AG08396 (cell line): ENCODE results near the gene ZNF638.

Experiments
- DNase-seq: peaks from one replicate; pipeline ENCODE4 v3.0.0; 2012; ENCODE audit warnings: low spot score, mixed read lengths

The ZNF638 gene

DNA sequence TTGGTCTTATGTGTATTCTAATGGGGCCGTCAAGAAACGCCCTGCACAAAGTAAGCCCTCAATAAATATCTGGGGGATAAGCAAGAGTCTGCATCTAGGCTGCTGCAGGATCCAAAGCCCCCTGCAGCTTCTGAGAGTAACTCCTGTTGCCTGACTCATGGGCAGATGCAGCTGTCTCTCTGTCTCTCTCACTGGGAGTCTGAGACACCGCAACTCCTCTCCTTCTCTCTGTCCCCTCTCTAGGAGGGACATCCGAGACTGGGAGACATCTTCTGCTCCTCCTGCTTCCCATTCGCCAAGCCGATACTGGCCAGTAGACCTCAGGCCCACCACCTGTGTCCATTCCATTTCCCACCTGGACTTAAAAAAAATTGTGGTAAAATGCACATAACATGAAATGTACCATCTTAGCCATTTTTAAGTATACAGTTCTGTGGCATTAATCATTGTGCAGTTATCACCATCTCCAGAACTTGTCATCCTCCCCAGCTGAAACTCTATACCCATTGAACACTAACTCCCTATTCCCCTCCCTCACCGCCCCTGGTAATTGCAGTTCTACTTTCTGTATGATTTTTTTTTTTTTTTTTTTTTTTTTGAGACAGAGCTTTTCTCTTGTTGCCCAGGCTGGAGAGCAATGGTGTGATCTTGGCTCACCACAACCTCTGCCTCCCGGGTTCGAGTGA, 141.9 kb downstream of the ZNF638 start:
- no peak for DNase-seq

DNA sequence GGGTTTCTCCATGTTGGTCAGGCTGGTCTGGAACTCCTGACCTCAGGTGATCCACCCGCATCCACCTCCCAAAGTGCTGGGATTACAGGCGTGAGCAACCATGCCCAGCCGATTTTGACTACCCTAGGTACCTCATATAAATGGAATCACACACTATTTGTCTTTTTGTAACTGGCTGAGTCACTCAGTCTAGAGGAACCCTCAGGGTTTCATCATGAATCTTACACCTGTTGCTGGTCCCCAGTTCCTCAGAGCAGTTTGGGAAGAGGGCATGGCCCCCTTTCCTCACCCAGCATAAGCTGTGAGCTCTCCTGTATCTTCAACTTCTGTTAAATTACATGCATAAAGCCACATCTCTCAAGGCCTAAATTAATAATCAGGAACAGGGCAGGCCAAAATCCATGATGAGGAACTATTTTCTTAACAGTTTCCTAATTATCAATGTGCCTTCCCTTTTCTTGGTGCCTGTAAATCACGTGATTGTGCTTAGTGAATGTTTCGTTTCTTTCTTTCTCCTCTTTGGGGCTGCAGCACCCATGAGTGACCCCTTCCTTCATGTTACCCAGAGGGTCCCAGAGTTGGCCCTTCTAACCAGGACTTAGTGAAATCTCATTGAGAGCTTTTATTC, 142.6 kb downstream of the ZNF638 start:
- DNase-seq: no peak

DNA sequence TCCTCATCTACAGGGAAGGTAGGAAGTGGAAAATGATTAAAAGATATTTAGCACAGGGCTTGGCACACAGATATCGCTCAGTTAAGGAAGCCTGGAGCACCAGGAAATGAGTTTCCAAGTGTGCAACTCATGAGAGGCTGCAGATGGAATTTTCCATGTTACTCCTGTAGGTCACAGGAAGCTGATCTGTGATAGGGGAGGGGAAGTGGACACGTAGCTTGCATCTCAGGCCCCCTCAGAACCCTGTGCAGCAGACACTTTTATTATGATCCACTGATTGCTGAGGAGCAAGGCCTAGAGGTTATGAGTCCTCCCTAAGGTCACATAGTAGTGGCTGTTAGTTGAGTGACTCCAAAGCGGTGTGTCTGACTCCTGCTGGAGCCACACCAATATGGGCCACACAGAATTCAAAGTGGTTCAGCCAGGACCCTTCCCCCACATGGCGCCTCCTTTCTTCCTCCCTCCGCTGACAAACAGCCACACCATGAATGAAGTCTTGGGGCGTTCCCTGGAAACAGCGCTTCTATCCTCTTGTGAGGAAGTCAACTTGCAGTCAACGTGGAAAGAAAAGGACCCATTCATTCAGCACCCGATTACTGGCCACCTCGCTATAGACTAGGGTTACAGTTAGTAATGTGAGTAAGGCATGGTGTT, 143.3 kb downstream of the ZNF638 start:
- DNase-seq: no peak

GRCh38 chr2:71476495-71476894, 144.9 kb downstream of the ZNF638 start:
- DNase-seq: no peak

DNA sequence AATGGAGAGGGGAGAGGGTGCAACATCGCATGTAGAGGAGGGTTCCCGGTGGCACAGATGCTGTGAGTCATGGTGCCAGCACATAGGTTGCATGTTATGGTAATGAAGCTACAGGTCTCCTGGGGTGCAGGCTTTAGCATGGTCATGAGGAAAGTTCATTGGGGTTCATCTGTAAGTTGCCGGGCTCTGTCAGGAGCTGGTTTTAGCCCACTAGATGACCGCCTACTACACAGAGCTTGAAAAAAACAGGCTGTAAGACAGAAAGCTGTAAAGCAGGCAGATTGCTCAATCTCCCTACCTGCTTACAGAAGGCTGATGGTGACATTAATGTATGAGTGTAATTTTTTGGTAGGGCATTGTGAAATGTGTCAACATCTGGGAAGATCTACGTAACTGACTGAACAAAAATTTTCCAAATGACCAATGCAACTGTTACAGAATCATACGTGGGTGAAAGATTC, 145.7 kb downstream of the ZNF638 start:
- no peak for DNase-seq

GRCh38 chr2:71478806-71479205, 147.2 kb downstream of the ZNF638 start:
- DNase-seq: no peak

- DNase-seq: no peak
Measured at GRCh38 chr2:71479261-71479660, 147.7 kb downstream of the ZNF638 start.

GRCh38 chr2:71481111-71481510, 149.5 kb downstream of the ZNF638 start:
- DNase-seq: no peak

GRCh38 chr2:71482055-71482454, 150.5 kb downstream of the ZNF638 start:
- DNase-seq: no peak

DNA sequence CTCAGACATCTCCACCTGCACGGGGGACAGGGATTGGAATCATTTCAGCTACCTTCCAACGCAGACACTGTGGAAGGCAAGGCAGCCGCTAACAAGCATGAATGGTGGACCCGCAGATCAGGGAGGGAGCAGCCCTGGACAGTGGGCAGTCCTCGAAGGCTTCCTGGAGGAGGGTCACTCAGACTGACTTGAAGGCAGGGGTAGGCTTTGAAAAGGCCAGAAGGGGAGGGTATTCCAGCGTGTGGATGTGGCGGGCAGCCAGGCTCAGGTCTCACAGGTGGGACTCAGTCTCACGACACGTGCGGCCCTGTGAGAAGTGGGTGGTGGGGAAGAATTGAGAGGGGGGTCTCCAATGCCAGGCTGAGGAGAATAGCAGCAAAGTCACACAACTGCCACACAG, 151.7 kb downstream of the ZNF638 start:
- no peak for DNase-seq

DNA sequence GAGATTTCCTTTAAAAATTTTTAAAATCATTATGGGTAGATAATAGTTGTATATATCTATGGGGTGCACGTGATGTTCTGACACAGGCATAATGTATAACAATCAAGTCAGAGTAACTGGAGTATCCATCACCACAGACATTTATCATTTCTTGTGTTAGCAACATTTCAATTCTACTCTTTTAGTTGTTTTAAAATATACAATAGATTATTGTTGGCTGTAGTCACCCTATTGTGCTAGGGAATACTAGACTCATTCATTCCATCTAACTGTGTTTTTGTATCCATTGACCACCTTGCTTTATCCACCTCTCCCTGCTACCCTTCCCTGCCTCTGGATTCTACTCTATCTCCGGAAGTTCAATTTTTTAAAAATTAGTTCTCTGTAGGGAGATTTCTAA, 152.8 kb downstream of the ZNF638 start:
- DNase-seq: no peak
